DMS 273 treated with DMSO at 0.1 percent for 48 hours (cell line): ENCODE results near the gene TGFBR3L.

Experiments
- DNase-seq: peaks from one replicate; lab custom pipeline; 2025; lab: John Stamatoyannopoulos, UW

The TGFBR3L gene

DNA sequence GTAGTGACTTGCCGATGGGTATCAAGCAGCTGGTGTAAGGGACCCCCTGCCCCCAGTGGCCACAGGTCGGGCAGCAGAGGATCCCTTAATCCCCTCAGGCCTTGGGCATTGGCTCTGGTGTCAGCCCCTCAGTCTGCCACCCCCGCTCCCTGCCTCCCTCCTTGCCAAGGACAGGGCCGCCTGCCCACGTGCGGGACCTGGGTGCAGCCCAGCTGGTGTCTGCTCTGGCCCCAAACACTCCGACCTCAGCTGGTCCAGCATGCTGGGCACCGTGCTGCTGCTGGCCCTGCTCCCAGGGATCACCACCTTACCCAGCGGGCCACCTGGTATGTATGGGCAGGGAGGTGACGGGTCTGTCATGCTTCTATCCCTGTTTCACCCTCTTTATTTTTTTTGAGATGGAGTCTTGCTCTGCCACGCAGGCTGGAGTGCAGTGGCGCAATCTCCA lies at the start of gene TGFBR3L:
Gene TGFBR3L, plus strand, starts transcription at position 233 of the 448 bp plus-strand sequence.
- no peak for DNase-seq

DNA sequence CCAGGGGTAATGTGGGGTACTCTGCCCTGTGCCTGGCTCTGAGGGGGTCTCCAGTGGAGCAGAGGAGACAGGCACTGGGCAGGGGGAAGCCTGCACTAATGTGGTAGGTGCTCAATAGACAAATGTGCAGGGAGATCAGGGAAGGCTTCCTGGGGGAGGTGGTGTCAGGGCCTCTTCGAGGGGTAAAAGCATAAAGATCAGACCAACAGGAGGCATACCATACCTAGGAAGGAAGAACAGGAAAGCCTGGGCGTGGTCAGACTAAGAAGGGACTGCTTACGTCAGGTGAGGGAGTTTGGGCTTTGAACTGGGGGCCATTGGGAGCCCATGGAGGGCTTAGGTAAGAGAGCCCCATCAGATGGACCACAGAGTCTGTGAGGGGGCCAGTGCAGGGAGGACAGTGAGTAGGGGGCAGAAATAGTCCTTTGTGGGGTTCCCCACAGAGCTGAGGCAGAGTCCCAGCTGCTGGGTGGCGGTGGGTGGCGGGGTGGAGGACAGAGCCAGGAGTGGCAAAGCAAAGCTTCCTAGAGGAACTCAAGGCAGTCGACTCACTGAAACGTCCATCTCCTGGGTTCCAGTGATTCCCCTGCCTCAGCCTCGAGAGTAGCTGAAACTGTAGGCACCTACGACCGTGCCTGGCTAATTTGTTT lies 49.2 kb upstream of the TGFBR3L start:
- DNase-seq = no peak

GRCh38 chr19:7866399-7867091 lies 48.1 kb upstream of the TGFBR3L start:
- DNase-seq = no peak

DNA sequence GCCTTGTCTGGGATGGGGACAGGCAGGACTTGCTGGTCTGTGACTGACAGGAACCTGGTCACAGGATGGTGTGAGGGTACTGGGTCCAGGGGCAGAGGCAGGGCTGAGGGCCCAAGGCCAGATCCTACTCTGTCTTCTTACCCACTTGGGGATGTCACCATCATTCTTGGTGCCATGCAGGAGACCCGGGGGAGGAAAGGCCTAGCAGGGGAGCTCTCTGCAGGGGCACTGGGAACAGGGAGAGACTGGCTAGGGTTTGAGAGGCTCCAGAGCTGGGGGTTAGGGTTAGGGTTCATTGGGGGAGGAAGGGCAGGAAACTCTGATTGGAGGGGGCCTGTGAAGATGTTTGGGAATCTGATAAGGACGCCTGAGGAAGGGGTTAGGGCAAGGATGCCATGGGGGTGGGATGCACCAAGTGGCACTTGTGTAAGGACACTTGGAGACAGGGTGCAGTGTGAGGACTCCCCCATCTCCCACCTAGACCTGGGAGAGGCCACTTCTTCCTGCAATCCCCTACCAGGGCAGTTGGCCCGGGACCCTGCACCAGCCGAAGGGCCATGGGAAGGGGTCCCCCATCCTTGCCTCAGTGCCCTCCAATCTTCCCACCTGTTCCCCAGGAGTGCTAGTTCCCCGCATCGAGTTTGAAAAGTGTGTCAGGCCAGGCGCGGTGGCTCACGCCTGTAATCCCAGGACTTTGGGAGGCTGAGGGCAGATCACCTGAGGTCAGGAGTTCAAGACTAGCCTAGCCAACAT lies 47.4 kb upstream of the TGFBR3L start:
- DNase-seq = no peak

GRCh38 chr19:7868326-7868670 lies 46.3 kb upstream of the TGFBR3L start:
- no peak for DNase-seq

DNA sequence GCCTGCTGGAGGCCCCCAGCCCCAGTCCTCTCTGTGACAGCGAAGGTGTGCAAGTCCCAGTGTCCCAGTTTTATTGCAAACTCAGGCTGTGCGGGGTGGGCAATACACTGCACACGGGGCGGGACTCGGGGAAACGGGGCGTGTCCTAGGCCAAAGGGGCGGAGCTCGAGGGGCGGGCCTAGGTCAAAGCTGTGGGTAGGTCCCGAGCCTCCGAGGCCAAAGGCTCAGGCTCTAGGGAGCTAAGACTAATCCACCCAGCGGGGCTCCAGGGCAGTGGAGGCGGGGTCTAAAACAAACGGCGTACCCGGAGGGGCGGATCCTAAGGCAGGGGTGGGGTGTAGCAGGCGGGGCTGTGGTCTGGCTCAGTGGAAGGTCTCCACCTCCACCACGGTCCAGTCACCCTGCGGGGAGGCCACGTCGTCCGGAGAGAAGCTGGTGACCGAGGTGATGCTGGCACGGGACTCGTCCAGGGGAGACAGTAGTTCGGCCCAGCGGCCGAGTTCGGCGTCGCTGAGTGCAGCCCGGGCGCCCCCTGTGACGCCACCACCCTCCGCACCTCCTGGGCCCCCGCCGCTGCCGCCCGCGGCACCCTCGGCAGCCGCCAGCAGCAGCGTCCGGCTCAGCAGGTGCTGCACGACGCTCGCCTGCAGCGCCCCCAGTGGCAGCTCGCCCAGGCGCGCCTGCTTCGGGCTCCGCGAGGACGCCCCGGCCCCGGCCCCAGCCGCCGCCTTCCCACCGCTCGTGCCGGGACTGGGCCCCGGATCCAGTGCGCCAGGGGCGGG lies 45.8 kb upstream of the TGFBR3L start:
- no peak for DNase-seq

DNA sequence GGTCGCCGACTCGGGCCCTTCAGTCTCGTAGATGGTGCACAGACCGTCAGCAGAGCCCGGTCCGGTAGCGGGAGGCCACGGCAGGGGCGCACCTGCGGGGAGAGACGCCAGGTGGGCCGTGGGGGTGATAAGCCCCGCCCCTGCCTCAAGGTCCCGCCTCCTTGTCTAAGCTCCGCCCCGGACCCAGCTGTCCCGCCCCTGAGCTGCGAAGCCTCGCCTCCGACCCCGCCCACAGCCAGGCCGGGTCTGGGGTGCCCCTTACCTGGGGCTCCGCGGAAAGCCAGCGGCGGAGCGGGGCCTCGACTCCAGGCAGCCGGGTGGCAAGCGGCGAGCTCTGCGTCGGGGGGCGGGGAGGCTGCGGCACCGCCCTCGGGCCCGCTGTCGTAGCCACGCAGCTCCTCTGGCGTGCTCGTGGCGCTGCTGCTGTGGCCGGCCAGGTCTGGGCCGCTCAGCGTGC lies 45.1 kb upstream of the TGFBR3L start:
- no peak for DNase-seq

- no peak for DNase-seq
Measured at GRCh38 chr19:7869910-7870511, 44.6 kb upstream of the TGFBR3L start.

- DNase-seq = no peak
Measured at GRCh38 chr19:7870571-7871436, 43.8 kb upstream of the TGFBR3L start.

GRCh38 chr19:7871437-7872305 lies 43.0 kb upstream of the TGFBR3L start:
- DNase-seq = peak; percentile 75

DNA sequence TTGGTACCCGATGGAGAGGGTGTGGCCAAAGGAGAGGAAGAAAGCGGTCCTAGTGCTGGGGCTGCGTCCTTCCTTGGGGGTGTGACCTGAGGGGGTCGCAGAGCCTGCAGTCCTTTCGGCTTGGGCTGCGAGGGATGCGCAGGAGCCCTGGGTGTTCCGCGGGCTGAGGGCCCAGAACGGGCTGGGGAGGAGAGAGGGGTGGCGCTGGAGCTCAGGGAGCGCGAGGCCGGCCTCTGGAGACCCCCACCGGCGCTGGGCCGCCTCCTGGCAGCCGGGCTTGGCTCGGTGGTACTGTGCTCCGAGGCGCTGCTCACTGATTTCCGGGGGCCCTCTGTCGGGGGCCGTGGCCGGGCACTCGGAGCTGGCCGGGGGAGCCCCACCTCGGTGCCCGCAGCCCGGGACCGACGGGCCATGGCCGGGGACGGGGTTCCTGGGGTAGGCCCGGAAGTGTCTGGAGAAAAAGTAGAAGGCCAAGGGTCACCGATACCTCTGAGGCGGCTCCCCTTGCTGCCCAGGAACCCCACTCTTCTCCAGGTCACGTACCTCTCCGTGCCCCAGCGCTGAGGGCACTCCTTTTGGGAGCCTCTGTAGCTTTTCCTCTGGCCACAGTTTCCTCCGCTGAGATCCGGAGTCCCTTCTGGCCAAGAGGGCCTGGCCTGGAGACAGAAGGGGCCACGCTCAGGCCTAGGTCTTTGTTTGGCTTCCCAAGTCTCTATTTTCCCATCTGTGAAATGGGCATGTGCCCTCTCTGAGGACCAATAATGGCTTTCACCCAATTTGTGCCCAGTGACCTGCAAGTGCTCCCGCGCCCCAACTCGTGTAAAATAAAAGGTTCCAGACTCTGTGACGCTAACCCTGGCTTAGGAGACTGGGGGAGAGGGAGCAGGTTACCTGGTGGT lies 42.1 kb upstream of the TGFBR3L start:
- no peak for DNase-seq

GRCh38 chr19:7873304-7874075 lies 41.1 kb upstream of the TGFBR3L start:
- no peak for DNase-seq

GRCh38 chr19:7874076-7874896 lies 40.3 kb upstream of the TGFBR3L start, which contains the start of gene PRR36:
TSS of gene PRR36 (minus strand) at chr19:7874390. CDS start at chr19:7873689, 701 bp downstream.
- DNase-seq = peak; percentile 22

DNA sequence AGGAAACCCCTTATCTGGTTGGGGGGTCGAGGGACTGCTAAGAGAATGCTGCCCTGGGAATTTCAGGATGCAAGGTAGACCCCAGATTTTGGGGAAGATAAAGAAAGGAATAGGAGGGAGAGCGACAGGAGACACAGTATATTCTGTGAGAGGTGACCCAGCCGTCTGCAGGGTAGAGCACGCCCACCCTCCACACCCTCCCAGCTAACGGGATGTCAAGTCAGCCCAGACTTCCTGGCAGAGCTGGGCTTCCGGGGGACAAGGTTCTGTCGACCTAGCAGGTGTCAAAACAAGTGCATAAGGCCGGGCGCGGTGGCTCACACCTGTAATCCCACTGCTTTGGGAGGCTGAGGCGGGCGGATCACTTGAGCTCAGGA lies 39.7 kb upstream of the TGFBR3L start:
- no peak for DNase-seq

DNA sequence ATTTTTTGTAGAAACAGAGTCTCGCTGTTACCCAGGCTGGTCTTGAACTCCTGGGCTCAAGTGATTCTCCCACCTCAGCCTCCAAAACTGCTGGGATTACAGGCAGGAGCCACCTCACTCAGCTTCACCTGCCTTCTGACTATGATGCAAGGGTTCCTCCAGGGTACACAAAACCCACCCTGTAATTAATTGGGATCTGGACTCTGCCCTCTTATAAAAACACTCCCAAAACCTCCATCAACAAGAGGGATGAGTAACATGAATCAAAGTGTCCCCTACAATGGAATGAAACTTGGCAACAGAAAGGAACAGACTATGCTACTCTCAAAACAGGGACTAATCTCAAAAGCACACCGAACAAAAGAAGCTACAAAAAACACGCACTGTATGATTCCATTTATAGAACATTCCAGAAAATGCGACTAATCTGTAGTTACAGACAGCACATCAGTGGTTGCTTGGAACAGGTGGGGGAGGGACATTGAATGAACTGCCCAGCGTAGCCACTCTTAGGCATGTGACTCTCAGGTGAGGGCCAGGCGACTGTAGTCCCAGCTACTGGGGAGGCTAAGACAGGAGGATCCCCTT lies 37.3 kb upstream of the TGFBR3L start:
- no peak for DNase-seq

DNA sequence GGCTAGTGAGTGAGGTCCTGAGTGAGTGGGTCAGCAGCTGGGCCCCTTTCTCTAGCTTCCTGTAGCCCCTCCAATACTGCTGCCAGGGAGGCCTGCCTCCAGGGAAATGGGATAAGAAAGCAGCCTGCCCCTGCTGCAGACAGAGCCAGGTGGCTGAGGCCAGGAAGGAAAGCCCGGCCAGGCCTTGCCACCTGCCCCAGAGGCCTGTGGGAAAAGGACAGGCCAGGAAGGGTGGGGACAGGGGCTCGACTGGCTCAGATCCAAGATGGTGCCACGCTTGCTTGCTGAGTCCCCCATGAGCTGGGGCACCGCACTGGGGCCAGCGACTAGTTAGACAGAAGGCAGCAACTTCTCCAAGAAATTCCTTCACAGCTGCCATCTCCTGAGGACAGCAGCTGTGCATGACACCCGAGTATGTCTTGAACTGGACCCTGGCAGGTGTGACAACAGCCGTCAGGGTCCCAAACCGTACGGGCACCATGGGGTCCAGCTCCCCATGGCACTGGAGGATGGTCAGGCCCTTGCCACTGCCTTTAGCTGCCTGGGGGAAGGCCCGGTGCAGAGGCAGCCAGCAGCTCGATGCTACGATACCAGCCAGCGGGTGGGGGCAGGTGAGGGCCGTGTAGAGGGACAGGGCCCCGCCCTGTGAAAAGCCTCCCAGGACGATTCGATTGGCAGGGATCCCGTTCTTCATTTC lies 35.4 kb upstream of the TGFBR3L start:
- DNase-seq = no peak
